ENCODE data around the gene MALT1. TPM values are rescaled to one million over a fixed set of nuclear protein-coding genes. Genes with fewer than 3 reads are reported as not detected.

Gene MALT1
- total RNA-seq, 1 donor from 2014 or later = 28.1 TPM

DNA sequence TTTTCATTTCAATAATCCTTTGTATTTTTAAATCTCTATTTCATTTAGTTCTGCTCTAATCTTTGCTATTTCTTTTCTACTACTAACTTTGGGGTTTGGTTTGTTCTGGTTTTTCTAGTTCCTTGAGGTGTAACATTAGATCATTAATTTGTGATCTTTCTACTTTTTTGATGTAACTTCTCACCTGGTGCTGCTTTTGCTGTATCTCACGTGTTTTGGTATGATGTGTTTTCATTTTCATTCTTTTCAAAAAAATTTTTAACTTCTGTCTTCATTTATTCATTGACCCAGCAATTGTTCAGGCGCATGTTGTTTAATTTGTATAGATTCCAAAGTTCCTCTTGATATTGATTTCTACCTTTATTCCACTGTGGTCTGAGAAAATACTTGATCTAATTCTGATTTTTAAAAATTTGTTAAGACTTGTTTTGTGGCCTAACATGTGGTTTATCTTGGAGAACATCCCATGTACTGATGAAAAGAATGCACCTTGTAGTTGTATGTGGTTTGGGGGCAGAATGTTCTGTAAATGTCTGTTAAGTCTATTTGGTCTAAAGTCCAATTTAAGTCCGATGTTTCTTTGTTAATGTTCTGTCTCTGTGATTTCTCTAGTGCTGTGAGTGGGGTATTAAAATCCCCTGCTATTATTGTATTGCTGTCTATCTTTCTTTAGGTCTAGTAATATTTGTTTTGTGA is 17.3 kb upstream of the MALT1 start:
- Mint-ChIP-seq H3K27me3 (ENCODE audit: unreplicated experiment) (no peaks in the 10 kb centered on the region), H3K9me3 (ENCODE audit: unreplicated experiment) (peaks cover 5% of the 10 kb centered on the region), H3K4me3 (ENCODE audit: unreplicated experiment) (no peak overlapping the region), H3K27ac (ENCODE audit: unreplicated experiment) (no peak overlapping the region), H3K4me1 (ENCODE audit: unreplicated experiment) (peaks cover 8% of the 10 kb centered on the region), H3K36me3 (ENCODE audit: unreplicated experiment) (peaks cover 4% of the 10 kb centered on the region)
- TF ChIP-seq, protein P1, sequence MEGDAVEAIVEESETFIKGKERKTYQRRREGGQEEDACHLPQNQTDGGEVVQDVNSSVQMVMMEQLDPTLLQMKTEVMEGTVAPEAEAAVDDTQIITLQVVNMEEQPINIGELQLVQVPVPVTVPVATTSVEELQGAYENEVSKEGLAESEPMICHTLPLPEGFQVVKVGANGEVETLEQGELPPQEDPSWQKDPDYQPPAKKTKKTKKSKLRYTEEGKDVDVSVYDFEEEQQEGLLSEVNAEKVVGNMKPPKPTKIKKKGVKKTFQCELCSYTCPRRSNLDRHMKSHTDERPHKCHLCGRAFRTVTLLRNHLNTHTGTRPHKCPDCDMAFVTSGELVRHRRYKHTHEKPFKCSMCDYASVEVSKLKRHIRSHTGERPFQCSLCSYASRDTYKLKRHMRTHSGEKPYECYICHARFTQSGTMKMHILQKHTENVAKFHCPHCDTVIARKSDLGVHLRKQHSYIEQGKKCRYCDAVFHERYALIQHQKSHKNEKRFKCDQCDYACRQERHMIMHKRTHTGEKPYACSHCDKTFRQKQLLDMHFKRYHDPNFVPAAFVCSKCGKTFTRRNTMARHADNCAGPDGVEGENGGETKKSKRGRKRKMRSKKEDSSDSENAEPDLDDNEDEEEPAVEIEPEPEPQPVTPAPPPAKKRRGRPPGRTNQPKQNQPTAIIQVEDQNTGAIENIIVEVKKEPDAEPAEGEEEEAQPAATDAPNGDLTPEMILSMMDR (IDR thresholded peaks at IDR 0.05) = no peak
- no peak for DNase-seq (ENCODE audit: extremely low spot score, unreplicated experiment)

DNA sequence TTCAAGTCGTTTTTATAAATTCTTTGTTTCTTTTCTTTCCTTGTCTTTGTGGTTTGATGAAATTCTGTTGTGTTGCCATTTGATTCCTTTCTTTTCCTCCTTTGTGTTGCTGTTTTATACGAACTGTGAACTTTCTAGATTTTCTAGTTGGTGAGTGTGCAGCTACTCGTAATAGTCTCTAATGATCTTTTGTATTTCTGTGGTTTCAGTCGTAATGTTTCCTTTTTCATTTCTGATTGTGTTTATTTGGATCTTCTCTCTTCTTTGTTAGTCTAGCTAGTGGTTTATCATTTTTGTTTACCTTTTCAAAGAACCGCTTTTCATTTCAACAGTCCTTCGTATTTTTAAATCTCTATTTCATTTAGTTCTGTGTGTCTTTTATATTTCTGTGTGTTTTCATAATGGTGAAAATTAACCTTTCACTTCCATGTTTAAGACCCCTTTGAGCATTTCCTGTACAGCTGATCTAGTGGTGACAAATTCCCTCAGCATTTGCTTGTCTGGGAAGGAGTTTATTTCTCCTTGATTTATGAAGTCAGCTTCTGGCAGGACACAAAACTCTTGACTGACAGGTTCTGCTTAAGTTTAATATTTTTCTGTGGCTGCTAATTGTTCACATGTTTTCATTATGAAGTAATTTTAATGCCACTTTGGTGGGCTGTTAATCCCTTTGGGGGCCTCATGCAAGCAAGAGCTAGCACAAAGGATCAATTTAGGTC is 16.2 kb upstream of the MALT1 start:
- no peaks in the 10 kb centered on the region for H3K27me3 Mint-ChIP-seq (ENCODE audit: unreplicated experiment)
- DNase-seq (ENCODE audit: extremely low spot score, unreplicated experiment) = no peak
- no peak overlapping the region for H3K27ac Mint-ChIP-seq (ENCODE audit: unreplicated experiment)
- peaks cover 5% of the 10 kb centered on the region for H3K9me3 Mint-ChIP-seq (ENCODE audit: unreplicated experiment)
- H3K4me1 Mint-ChIP-seq (ENCODE audit: unreplicated experiment) = peaks cover 8% of the 10 kb centered on the region
- TF ChIP-seq, protein P1 (IDR thresholded peaks at IDR 0.05) = no peak
- H3K4me3 Mint-ChIP-seq (ENCODE audit: unreplicated experiment) = no peak overlapping the region
- H3K36me3 Mint-ChIP-seq (ENCODE audit: unreplicated experiment) = peaks cover 4% of the 10 kb centered on the region

DNA sequence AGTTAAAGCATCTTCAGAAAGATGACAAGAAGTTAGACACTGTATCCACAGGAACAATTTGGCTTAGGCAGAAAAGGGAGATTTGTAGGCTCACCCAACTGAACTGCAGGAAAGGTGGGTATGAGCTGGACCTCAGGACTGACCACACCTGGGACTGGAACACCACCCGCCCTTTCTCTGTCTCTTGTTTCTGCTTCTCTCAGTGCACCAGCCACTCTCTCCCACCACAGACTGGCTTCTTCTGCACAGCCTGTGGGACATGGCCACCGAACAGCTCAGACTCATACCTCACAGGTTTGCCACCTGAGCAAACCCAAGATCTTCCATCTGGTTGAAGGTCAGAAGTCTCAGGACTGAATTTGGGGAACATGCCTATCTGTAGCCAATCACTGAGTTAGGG is 14.2 kb upstream of the MALT1 start:
- Mint-ChIP-seq H3K27me3 (ENCODE audit: unreplicated experiment) (no peaks in the 10 kb centered on the region), H3K4me1 (ENCODE audit: unreplicated experiment) (peaks cover 6% of the 10 kb centered on the region), H3K36me3 (ENCODE audit: unreplicated experiment) (peaks cover 4% of the 10 kb centered on the region), H3K27ac (ENCODE audit: unreplicated experiment) (no peak overlapping the region), H3K4me3 (ENCODE audit: unreplicated experiment) (no peak overlapping the region), H3K9me3 (ENCODE audit: unreplicated experiment) (peaks cover 5% of the 10 kb centered on the region)
- DNase-seq (ENCODE audit: extremely low spot score, unreplicated experiment) = no peak
- TF ChIP-seq, protein P1 (IDR thresholded peaks at IDR 0.05) = no peak

DNA sequence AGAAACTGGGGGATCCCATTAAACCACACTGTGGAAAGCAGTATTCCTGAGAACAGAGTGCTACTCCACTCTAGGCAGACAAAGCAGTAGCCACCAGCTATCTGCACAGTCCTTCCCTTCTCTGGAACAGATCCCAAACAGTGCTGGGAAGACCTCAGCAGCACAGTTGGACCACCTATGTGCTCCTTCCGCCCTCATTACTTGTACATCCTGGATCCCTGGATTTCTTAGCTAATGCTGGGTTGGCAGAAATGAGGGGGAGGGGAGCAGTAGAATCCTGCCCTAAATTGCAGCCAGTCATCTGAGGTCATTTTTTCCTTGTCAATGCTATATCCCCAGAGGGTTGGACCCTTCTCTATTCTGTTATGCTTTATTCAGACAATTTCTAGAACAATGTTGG is 13.8 kb upstream of the MALT1 start:
- Mint-ChIP-seq H3K4me3 (ENCODE audit: unreplicated experiment) (no peak overlapping the region), H3K4me1 (ENCODE audit: unreplicated experiment) (peaks cover 8% of the 10 kb centered on the region), H3K27me3 (ENCODE audit: unreplicated experiment) (no peaks in the 10 kb centered on the region), H3K36me3 (ENCODE audit: unreplicated experiment) (peaks cover 4% of the 10 kb centered on the region), H3K27ac (ENCODE audit: unreplicated experiment) (no peak overlapping the region), H3K9me3 (ENCODE audit: unreplicated experiment) (peaks cover 5% of the 10 kb centered on the region)
- DNase-seq (ENCODE audit: extremely low spot score, unreplicated experiment) = no peak
- TF ChIP-seq, protein P1 (IDR thresholded peaks at IDR 0.05) = no peak

DNA sequence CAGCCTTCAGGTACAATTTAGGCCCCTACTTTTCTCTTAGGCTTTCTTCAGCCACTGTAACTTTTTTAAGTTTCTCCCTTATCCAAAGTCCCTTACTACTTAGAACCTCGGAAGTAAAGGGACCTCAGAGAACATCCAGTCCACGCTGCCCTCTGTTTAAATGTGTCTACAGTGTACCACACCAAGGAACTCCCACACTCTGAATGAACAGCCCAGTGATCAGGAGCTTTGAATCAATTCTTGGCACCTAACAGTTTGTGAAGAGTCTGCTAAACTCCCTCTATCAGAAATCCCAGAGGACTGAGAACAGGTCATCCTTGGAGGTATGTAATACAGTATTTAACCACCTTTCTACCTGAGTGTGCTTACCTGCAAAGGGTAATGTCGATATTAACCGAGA is 11.6 kb upstream of the MALT1 start:
- Mint-ChIP-seq H3K27ac (ENCODE audit: unreplicated experiment) (no peak overlapping the region), H3K36me3 (ENCODE audit: unreplicated experiment) (peaks cover 4% of the 10 kb centered on the region), H3K27me3 (ENCODE audit: unreplicated experiment) (no peaks in the 10 kb centered on the region), H3K4me1 (ENCODE audit: unreplicated experiment) (peaks cover 8% of the 10 kb centered on the region), H3K4me3 (ENCODE audit: unreplicated experiment) (no peak overlapping the region), H3K9me3 (ENCODE audit: unreplicated experiment) (peaks cover 5% of the 10 kb centered on the region)
- TF ChIP-seq, protein P1 (IDR thresholded peaks at IDR 0.05) = no peak
- no peak for DNase-seq (ENCODE audit: extremely low spot score, unreplicated experiment)

All from osteocyte (in vitro differentiated cells).